ENCODE data around the gene LAMB2. TPM values are rescaled to one million over a fixed set of nuclear protein-coding genes. Genes with fewer than 3 reads are reported as not detected.

Gene LAMB2
- total and polyA plus RNA-seq, 2 of the 8 experiments (the other 6 are each of a cell fraction or from before 2014, with no cell fraction given), result 112 to 153 TPM

GRCh38 chr3:49112262-49112661 lies 20.6 kb downstream of the LAMB2 start:
- Histone ChIP-seq H3K9me3 (ENCODE audit: insufficient read depth in 2 of 2, low read depth in 1 of 2, low read length in 1 of 2) (no peaks in the 10 kb centered on the region), H2BK5ac (ENCODE audit: low read depth, low read length) (no peak overlapping the region), H4K5ac (ENCODE audit: insufficient read length, low read depth, low read length) (no peak overlapping the region), H3K4me3 (ENCODE audit: extremely low read depth in 1 of 4, insufficient read depth in 2 of 4, low read depth in 3 of 4, low read length in 4 of 4) (no peak overlapping the region), H3K23me2 (ENCODE audit: low read depth, low read length) (no peaks in the 10 kb centered on the region), H3K79me2 (ENCODE audit: control insufficient read depth in 1 of 2, insufficient read depth in 2 of 2, low read length in 2 of 2) (no peaks in the 10 kb centered on the region), H2BK12ac (ENCODE audit: low read depth, low read length) (no peak overlapping the region), H2BK120ac (replicated peaks; ENCODE audit: low read depth, low read length) (no peak overlapping the region), H3K27ac (ENCODE audit: low read depth, low read length) (no peak overlapping the region), H3K36me3 (ENCODE audit: control insufficient read depth in 2 of 4, insufficient read depth in 4 of 4, low read length in 3 of 4) (peaks cover 29 to 80% (median 71%) of the 10 kb centered on the region in 4 experiments), H2BK15ac (ENCODE audit: low read length) (no peak overlapping the region), H4K91ac (replicated peaks; ENCODE audit: insufficient read length, low read length) (no peak overlapping the region), H3K79me1 (ENCODE audit: low read depth, low read length) (no peaks in the 10 kb centered on the region), H3K4me2 (ENCODE audit: insufficient read depth in 1 of 2, low read depth in 2 of 2, low read length in 2 of 2) (no peak overlapping the region), H3K56ac (replicated peaks; ENCODE audit: insufficient read length, low read depth, low read length) (no peak overlapping the region), H3K9ac (replicated peaks in 1 of 4; ENCODE audit: extremely low read depth in 1 of 4, low read depth in 3 of 4, low read length in 3 of 4) (no peak overlapping the region), H2AFZ (ENCODE audit: low read length) (no peak overlapping the region), H3K14ac (ENCODE audit: insufficient read length) (no peak overlapping the region), H2AK5ac (ENCODE audit: low read depth, low read length) (no peak overlapping the region), H4K8ac (ENCODE audit: extremely low read depth, insufficient read depth, low read length) (no peak overlapping the region; the same call in 1 of the 2 replicates), H3K4ac (replicated peaks; ENCODE audit: insufficient read length, low read depth, low read length) (no peak overlapping the region), H3K4me1 (replicated peaks in 1 of 4; ENCODE audit: control insufficient read depth in 3 of 4, insufficient read depth in 4 of 4, low read length in 3 of 4) (no peaks in the 10 kb centered on the region), H3K18ac (ENCODE audit: extremely low read depth, low read length) (no peak overlapping the region), H4K20me1 (replicated peaks in 1 of 2; ENCODE audit: control insufficient read depth in 1 of 2, insufficient read depth in 2 of 2, low read length in 2 of 2) (peaks cover 0 to 20% of the 10 kb centered on the region in 2 experiments), H3K23ac (ENCODE audit: insufficient read length) (no peak overlapping the region), H3K27me3 (replicated peaks in 1 of 4; ENCODE audit: control insufficient read depth in 3 of 4, extremely low read depth in 1 of 4, insufficient read depth in 3 of 4, low read length in 3 of 4) (no peaks in the 10 kb centered on the region; a peak in 1 of 7 replicates), H2BK20ac (ENCODE audit: low read length) (no peak overlapping the region)
- DNase-seq (ENCODE audit: low read depth in 1 of 2, low spot score in 2 of 2) (no peak), FAIRE-seq (no peak)
- TF ChIP-seq CTCF (IDR thresholded peaks at IDR 0.05; ENCODE audit: control extremely low read depth in 1 of 3, insufficient read depth in 1 of 3, low read depth in 1 of 3, low read length in 3 of 3), result peak in 1 of 3 experiments; percentile 15; a peak in 1 of 4 replicates
- no peak for TF ChIP-seq KDM1A (IDR thresholded peaks at IDR 0.05; ENCODE audit: borderline replicate concordance, low read length)
- TF ChIP-seq SP1 (IDR thresholded peaks at IDR 0.05; ENCODE audit: low read depth, low read length), result no peak
- WGBS, 2 experiments (ENCODE audit: extremely low coverage in 1 of 2, insufficient coverage in 1 of 2, insufficient read length in 1 of 2, insufficient replicate concordance in 2 of 2, low coverage in 1 of 2, low lambda C conversion rate in 2 of 2, missing lambda C conversion rate in 1 of 2), result 88% methylated on average over 14 of the region's 14 CpGs; no CpG with 5 or more reads in 1 of the 2 experiments
- ChIA-PET POLR2A (ENCODE audit: partially characterized antibody) (interaction anchor here (1.4 to 27.9 kb wide), 5 partner anchors 1 to 94 kb away, joined by 3 to 508 read pairs (median 141); partner anchors contain the start of genes DALRD3, IMPDH2, NDUFAF3 and QARS1), CTCF (ENCODE audit: partially characterized antibody) (interaction anchor here (0.7 to 3.2 kb wide), 3 partner anchors 18 to 45 kb away, joined by 3 to 16 read pairs (median 3); partner anchors contain the start of gene QRICH1)
